ENCODE measurements around the gene VPS51.

DNA sequence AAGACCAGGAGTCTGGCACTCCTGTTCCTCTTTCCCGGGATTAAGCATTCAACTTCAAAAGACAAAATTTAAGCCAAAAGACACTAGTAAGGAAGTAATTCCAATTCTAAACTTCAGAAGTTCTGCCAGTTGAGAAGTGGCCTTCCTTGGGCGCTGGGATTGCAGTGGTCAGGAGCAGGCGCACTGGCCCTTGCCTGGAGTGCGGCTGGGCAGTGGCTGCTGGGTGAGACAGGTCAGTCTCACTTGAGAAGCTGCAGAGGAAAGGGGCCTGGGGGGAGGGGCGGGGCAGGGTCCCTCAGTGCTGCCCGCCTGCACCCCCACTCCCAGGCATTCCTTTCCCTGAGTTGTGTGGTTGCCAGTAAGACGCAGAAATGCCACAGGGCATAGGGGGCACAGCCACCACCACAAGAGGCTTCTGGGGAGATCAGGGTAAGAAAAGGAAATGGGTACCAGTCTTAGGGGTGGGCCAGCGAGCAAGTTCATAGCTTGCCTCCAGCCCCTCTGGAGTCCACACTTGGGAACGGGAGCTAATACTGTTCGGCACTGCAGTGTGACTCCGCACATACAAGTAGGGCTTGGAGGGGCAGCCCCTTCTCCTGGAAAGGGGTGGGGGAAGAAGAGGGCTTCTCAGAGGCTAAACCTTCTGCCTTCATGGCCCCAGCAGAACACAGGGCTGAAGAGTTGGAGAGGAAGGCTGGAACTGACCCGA is 31.6 kb downstream of the VPS51 start:
- no peak for TF ChIP-seq EZH2 (optimal IDR thresholded peaks at IDR 0.05; ENCODE audit: low read depth, low read length)
- TF ChIP-seq, protein P1, sequence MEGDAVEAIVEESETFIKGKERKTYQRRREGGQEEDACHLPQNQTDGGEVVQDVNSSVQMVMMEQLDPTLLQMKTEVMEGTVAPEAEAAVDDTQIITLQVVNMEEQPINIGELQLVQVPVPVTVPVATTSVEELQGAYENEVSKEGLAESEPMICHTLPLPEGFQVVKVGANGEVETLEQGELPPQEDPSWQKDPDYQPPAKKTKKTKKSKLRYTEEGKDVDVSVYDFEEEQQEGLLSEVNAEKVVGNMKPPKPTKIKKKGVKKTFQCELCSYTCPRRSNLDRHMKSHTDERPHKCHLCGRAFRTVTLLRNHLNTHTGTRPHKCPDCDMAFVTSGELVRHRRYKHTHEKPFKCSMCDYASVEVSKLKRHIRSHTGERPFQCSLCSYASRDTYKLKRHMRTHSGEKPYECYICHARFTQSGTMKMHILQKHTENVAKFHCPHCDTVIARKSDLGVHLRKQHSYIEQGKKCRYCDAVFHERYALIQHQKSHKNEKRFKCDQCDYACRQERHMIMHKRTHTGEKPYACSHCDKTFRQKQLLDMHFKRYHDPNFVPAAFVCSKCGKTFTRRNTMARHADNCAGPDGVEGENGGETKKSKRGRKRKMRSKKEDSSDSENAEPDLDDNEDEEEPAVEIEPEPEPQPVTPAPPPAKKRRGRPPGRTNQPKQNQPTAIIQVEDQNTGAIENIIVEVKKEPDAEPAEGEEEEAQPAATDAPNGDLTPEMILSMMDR (IDR thresholded peaks at IDR 0.05; ENCODE audit: low read length) = no peak

Measured in MM.1S (cell line).